Activated T-helper 1 cell treated with anti-CD3 and anti-CD28 coated beads, Interleukin-12 subunit alpha, Interleukin-12 subunit beta, Interleukin-2, Interleukin-4 antibody, amounts not matched to agents 30 ng/mL and 10 ng/mL and 1 ng/mL, durations not matched to agents 14 hours and 24 hours and 36 hours (primary cell): ENCODE results near the gene PCDHB10. TPM values are rescaled to one million over a fixed set of nuclear protein-coding genes. Genes with fewer than 3 reads are reported as not detected.
"Not testable (repeated sequence)": the region's sequence is repeated elsewhere in the genome, so short reads cannot be mapped to it uniquely, and the experiment has no call there.

Source experiments
- DNase-seq: peaks from one replicate; pipeline ENCODE4 v3.0.0; 2021; ENCODE audit warnings: low spot score
- H3K27ac Mint-ChIP-seq: one replicate; pipeline ENCODE4 v1.8.0; 2021; ENCODE audit warnings: mild to moderate bottlenecking, mixed read lengths
- H3K27me3 Mint-ChIP-seq: one replicate; pipeline ENCODE4 v1.8.0; 2022; ENCODE audit warnings: mild to moderate bottlenecking, moderate library complexity, mixed read lengths; ENCODE audit not compliant: insufficient read depth
- H3K36me3 Mint-ChIP-seq: one replicate; pipeline ENCODE4 v1.8.0; 2021; ENCODE audit warnings: low read depth, mixed read lengths
- H3K4me1 Mint-ChIP-seq: one replicate; pipeline ENCODE4 v1.8.0; 2021; ENCODE audit warnings: low read depth, mixed read lengths
- H3K4me3 Mint-ChIP-seq: one replicate; pipeline ENCODE4 v1.8.0; 2021; ENCODE audit warnings: mild to moderate bottlenecking, moderate library complexity, mixed read lengths
- H3K9me3 Mint-ChIP-seq: one replicate; pipeline ENCODE4 v1.8.0; 2021; ENCODE audit warnings: mixed read lengths
- intact Hi-C: fragments of 100-400 bp; cut with micrococcal nuclease; formaldehyde crosslinking; loops from one replicate; pipeline ENCODE4 v1.15.1; 2024
- total RNA-seq: library from RNA; stranded (reverse); gene quantifications from 2 replicates; pipeline ENCODE4 v1.2.3, GENCODE V29; 2022

PCDHB10 gene
- total RNA-seq, 1 donor from 2014 or later: not detected

DNA sequence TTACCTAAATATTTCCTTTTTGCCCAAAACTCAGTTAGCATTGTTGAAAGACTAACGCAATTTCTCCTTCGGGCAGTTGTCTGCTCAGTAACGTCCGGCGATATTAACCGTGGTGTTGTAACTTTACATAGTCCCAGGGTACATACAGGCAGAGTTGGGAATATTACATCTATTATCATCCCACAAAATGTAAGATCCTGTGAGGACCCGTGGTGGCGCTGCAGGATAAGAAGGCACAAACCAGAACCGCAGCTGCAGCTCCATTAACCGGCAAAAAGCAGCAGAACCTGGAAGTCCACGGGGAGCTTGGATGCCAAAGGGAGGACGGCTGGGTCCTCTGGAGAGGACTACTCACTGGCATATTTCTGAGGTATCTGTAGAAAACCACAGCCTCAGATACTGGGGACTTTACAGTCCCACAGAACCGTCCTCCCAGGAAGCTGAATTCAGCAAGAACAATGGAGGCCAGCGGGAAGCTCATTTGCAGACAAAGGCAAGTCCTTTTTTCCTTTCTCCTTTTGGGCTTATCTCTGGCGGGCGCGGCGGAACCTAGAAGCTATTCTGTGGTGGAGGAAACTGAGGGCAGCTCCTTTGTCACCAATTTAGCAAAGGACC lies 14.5 kb upstream of the PCDHB10 start, which contains the start of gene PCDHB8:
PCDHB8 (plus strand) TSS at position 214 of the 615 bp plus-strand sequence; CDS start at position 459, 245 bp downstream.
- not testable (repeated sequence) for H3K27ac Mint-ChIP-seq, H3K4me1 Mint-ChIP-seq, DNase-seq, H3K27me3 Mint-ChIP-seq, H3K36me3 Mint-ChIP-seq, H3K4me3 Mint-ChIP-seq
- intact Hi-C loops: loop anchor here (2.0 kb wide), 1 partner anchor 37 kb away; no protein-coding TSS in a partner anchor
- peaks cover 31% of the 10 kb centered on the region for H3K9me3 Mint-ChIP-seq

GRCh38 chr5:141179371-141179770 lies 12.8 kb upstream of the PCDHB10 start:
- H3K27ac Mint-ChIP-seq, H3K36me3 Mint-ChIP-seq, H3K27me3 Mint-ChIP-seq, DNase-seq, H3K4me1 Mint-ChIP-seq, H3K4me3 Mint-ChIP-seq: not testable (repeated sequence)
- peaks cover 32% of the 10 kb centered on the region for H3K9me3 Mint-ChIP-seq
- intact Hi-C loops: loop anchor here (2.0 kb wide), 1 partner anchor 35 kb away; no protein-coding TSS in a partner anchor

DNA sequence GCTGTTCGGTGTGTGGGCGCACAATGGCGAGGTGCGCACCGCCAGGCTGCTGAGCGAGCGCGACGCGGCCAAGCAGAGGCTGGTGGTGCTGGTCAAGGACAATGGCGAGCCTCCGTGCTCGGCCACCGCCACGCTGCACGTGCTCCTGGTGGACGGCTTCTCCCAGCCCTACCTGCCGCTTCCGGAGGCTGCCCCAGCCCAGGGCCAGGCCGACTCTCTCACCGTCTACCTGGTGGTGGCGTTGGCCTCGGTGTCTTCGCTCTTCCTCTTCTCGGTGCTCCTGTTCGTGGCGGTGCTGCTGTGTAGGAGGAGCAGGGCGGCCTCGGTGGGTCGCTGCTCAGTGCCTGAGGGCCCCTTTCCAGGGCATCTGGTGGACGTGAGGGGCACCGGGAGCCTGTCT lies 12.3 kb upstream of the PCDHB10 start:
- peaks cover 37% of the 10 kb centered on the region for H3K9me3 Mint-ChIP-seq
- not testable (repeated sequence) for H3K4me3 Mint-ChIP-seq, H3K27ac Mint-ChIP-seq, H3K4me1 Mint-ChIP-seq, H3K27me3 Mint-ChIP-seq, H3K36me3 Mint-ChIP-seq, DNase-seq
- intact Hi-C loops: loop anchor here (2.0 kb wide), 1 partner anchor 35 kb away; no protein-coding TSS in a partner anchor

GRCh38 chr5:141180313-141180712 lies 11.8 kb upstream of the PCDHB10 start:
- peaks cover 42% of the 10 kb centered on the region for H3K9me3 Mint-ChIP-seq
- DNase-seq: no peak
- intact Hi-C loops: no loop called here
- no peaks in the 10 kb centered on the region for H3K4me1 Mint-ChIP-seq
- H3K27ac Mint-ChIP-seq: no peak overlapping the region
- H3K27me3 Mint-ChIP-seq: no peaks in the 10 kb centered on the region
- no peaks in the 10 kb centered on the region for H3K36me3 Mint-ChIP-seq
- H3K4me3 Mint-ChIP-seq: no peak overlapping the region

DNA sequence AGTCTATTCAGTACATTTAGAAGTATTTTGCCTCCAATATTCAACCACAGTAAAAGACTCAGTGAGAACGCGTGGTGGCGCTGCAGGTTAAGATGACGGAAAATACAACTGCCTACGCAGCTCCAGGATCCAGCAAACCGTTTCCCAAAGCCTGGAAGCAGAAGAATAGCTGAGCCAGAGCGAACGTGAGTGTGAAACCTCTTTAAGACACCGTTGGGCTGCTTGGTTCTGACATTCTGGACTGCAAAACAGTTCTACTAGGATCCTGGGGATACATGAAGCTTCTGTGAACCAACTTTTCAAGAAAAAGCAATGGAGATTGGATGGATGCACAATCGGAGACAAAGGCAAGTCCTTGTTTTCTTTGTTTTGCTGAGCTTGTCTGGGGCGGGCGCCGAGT lies 9.9 kb upstream of the PCDHB10 start, which contains the start of gene PCDHB16:
PCDHB16 (plus strand) TSS at position 140 of the 400 bp plus-strand sequence; CDS start at position 313, 173 bp downstream.
- intact Hi-C loops: no loop called here
- H3K9me3 Mint-ChIP-seq: peaks cover 51% of the 10 kb centered on the region
- H3K4me1 Mint-ChIP-seq: no peaks in the 10 kb centered on the region
- H3K27ac Mint-ChIP-seq: no peak within 1 kb of the TSS
- H3K27me3 Mint-ChIP-seq: no peaks in the 10 kb centered on the region
- no peak for DNase-seq
- no peak within 1 kb of the TSS for H3K4me3 Mint-ChIP-seq
- no peaks in the 10 kb centered on the region for H3K36me3 Mint-ChIP-seq

DNA sequence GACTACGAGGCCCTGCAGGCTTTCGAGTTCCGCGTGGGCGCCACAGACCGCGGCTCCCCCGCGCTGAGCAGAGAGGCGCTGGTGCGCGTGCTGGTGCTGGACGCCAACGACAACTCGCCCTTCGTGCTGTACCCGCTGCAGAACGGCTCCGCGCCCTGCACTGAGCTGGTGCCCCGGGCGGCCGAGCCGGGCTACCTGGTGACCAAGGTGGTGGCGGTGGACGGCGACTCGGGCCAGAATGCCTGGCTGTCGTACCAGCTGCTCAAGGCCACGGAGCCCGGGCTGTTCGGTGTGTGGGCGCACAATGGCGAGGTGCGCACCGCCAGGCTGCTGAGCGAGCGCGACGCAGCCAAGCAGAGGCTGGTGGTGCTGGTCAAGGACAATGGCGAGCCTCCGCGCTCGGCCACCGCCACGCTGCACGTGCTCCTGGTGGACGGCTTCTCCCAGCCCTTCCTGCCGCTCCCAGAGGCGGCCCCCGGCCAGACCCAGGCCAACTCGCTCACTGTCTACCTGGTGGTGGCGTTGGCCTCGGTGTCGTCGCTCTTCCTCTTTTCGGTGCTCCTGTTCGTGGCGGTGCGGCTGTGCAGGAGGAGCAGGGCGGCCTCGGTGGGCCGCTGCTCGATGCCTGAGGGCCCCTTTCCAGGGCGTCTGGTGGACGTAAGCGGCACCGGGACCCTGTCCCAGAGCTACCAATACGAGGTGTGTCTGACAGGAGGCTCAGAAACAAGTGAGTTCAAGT lies 7.9 kb upstream of the PCDHB10 start:
- H3K27me3 Mint-ChIP-seq, intact Hi-C loops, H3K4me3 Mint-ChIP-seq, H3K36me3 Mint-ChIP-seq, H3K4me1 Mint-ChIP-seq, H3K27ac Mint-ChIP-seq, DNase-seq: not testable (repeated sequence)
- peaks cover 62% of the 10 kb centered on the region for H3K9me3 Mint-ChIP-seq

- H3K4me1 Mint-ChIP-seq: no peaks in the 10 kb centered on the region
- H3K36me3 Mint-ChIP-seq: no peaks in the 10 kb centered on the region
- peaks cover 53% of the 10 kb centered on the region for H3K9me3 Mint-ChIP-seq
- H3K4me3 Mint-ChIP-seq: no peak within 1 kb of the TSS
- H3K27me3 Mint-ChIP-seq: no peaks in the 10 kb centered on the region
- no peak within 1 kb of the TSS for H3K27ac Mint-ChIP-seq
- intact Hi-C loops: no loop called here
- no peak for DNase-seq
These were observed 5.1 kb upstream of the PCDHB10 start, which contains the start of gene PCDHB9 for GRCh38 chr5:141186897-141187512. PCDHB9 (plus strand) TSS chr5:141187161; CDS start chr5:141187319, 158 bp downstream.

DNA sequence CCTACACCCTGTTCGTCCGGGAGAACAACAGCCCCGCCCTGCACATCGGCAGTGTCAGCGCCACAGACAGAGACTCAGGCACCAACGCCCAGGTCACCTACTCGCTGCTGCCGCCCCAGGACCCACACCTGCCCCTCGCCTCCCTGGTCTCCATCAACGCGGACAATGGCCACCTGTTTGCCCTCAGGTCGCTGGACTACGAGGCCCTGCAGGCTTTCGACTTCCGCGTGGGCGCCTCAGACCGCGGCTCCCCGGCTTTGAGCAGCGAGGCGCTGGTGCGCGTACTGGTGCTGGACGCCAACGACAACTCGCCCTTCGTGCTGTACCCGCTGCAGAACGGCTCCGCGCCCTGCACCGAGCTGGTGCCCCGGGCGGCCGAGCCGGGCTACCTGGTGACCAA lies 3.5 kb upstream of the PCDHB10 start:
- not testable (repeated sequence) for H3K27ac Mint-ChIP-seq, H3K27me3 Mint-ChIP-seq, H3K36me3 Mint-ChIP-seq

GRCh38 chr5:141189131-141189530 lies 3.0 kb upstream of the PCDHB10 start:
- peaks cover 49% of the 10 kb centered on the region for H3K9me3 Mint-ChIP-seq
- intact Hi-C loops, H3K4me1 Mint-ChIP-seq, DNase-seq, H3K36me3 Mint-ChIP-seq, H3K4me3 Mint-ChIP-seq, H3K27ac Mint-ChIP-seq, H3K27me3 Mint-ChIP-seq: not testable (repeated sequence)

More for the DNA sequence above, 3.5 kb upstream of the PCDHB10 start:
- H3K4me1 Mint-ChIP-seq, H3K4me3 Mint-ChIP-seq, intact Hi-C loops, DNase-seq: not testable (repeated sequence)
- peaks cover 49% of the 10 kb centered on the region for H3K9me3 Mint-ChIP-seq

DNA sequence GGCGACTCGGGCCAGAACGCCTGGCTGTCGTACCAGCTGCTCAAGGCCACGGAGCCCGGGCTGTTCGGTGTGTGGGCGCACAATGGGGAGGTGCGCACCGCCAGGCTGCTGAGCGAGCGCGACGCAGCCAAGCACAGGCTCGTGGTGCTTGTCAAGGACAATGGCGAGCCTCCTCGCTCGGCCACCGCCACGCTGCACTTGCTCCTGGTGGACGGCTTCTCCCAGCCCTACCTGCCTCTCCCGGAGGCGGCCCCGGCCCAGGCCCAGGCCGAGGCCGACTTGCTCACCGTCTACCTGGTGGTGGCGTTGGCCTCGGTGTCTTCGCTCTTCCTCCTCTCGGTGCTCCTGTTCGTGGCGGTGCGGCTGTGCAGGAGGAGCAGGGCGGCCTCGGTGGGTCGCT lies 2.2 kb downstream of the PCDHB10 start:
- not testable (repeated sequence) for H3K4me3 Mint-ChIP-seq, H3K4me1 Mint-ChIP-seq
- intact Hi-C loops: loop anchor here (10.0 kb wide), 1 partner anchor 360 kb away; no protein-coding TSS in a partner anchor

DNA sequence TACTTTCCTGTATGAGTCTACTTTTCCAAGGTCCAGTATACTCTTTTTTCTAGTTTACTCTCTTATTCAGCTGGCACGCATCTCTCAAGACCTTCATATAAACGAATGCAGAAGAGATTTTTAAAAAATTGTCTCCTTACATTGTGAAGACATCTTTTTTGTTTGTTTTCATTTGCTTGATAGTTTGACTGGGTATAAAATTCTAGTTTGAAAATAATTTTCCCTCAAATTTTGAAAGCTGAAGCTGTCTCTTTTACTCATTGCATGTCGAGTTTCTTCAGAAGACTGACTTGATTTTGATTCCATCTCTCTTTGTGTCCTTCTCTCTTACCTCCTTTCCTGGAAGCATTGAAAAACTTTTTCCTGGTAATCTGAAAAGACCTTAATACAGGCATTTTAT lies 4.2 kb downstream of the PCDHB10 start:
- no peak for DNase-seq
- intact Hi-C loops: loop anchor here (10.0 kb wide), 1 partner anchor 358 kb away; no protein-coding TSS in a partner anchor

More for the DNA sequence above, 2.2 kb downstream of the PCDHB10 start:
- H3K27me3 Mint-ChIP-seq, H3K36me3 Mint-ChIP-seq, H3K27ac Mint-ChIP-seq, DNase-seq: not testable (repeated sequence)
- H3K9me3 Mint-ChIP-seq: peaks cover 52% of the 10 kb centered on the region

GRCh38 chr5:141199359-141200235 lies 7.4 kb downstream of the PCDHB10 start, which contains the start of gene PCDHB11:
PCDHB11 (plus strand) TSS chr5:141199627; CDS start chr5:141199775, 148 bp downstream.
- peaks cover 2% of the 10 kb centered on the region for H3K36me3 Mint-ChIP-seq
- intact Hi-C loops: loop anchor here (10.0 kb wide), 1 partner anchor 355 kb away; no protein-coding TSS in a partner anchor
- DNase-seq: no peak

More for the DNA sequence above, 4.2 kb downstream of the PCDHB10 start:
- Mint-ChIP-seq H3K27me3 (peaks cover 5% of the 10 kb centered on the region), H3K9me3 (peaks cover 69% of the 10 kb centered on the region), H3K27ac (no peak overlapping the region), H3K36me3 (no peaks in the 10 kb centered on the region), H3K4me1 (no peaks in the 10 kb centered on the region), H3K4me3 (no peak overlapping the region)

More at GRCh38 chr5:141199359-141200235, 7.4 kb downstream of the PCDHB10 start, which contains the start of gene PCDHB11:
- peaks cover 52% of the 10 kb centered on the region for H3K9me3 Mint-ChIP-seq
- no peak within 1 kb of the TSS for H3K27ac Mint-ChIP-seq
- no peaks in the 10 kb centered on the region for H3K27me3 Mint-ChIP-seq
- no peak within 1 kb of the TSS for H3K4me3 Mint-ChIP-seq
- no peaks in the 10 kb centered on the region for H3K4me1 Mint-ChIP-seq
